ENCODE measurements around the gene TNFRSF13B. TPM values are rescaled to one million over a fixed set of nuclear protein-coding genes. Genes with fewer than 3 reads are reported as not detected.
"Not testable (repeated sequence)": the region's sequence is repeated elsewhere in the genome, so short reads cannot be mapped to it uniquely, and the experiment has no call there.

The TNFRSF13B gene
- total RNA-seq, 3 donors from 2014 or later, result 0.38 to 1.4 (median 0.98) TPM

DNA sequence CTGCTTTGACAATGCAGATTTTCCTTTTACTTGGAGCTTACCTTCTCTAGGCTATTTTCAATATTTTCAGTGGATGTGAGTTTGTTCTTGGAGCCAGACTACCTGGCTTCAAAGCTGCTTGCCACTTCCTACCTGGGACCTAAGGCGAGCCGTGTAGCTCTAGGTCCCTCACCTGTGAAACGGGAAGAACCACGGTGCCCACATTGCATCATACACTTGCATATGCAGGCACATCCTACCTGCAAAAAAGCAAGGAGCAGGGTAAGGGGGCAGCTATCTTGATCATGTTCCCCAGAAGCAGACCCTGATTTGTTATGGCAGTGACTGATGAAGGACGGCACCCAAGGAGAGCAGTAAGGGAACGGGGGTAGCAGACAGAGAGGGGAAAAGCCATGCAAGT is 43.3 kb upstream of the TNFRSF13B start:
- H3K4me1 ChIP-seq (ENCODE audit: low read depth), result no peaks in the 10 kb centered on the region
- no peak for TF ChIP-seq CTCF (IDR thresholded peaks at IDR 0.05)
- no peaks in the 10 kb centered on the region for H3K9me3 ChIP-seq
- H3K4me3 ChIP-seq, result no peak overlapping the region
- H3K36me3 ChIP-seq (ENCODE audit: low read depth), result no peaks in the 10 kb centered on the region
- no peak for ATAC-seq
- no peak for DNase-seq
- intact Hi-C loops (cut with DNase I, micrococcal nuclease), result no loop called here

- H3K4me3 ChIP-seq; DNase-seq; H3K36me3 ChIP-seq (ENCODE audit: low read depth); intact Hi-C loops (cut with DNase I, micrococcal nuclease); H3K4me1 ChIP-seq (ENCODE audit: low read depth); ATAC-seq; H3K9me3 ChIP-seq: not testable (repeated sequence)
These were observed 42.8 kb upstream of the TNFRSF13B start for GRCh38 chr17:17014748-17015124.

GRCh38 chr17:17013828-17014747 is 42.2 kb upstream of the TNFRSF13B start:
- H3K9me3 ChIP-seq; H3K4me1 ChIP-seq (ENCODE audit: low read depth); H3K36me3 ChIP-seq (ENCODE audit: low read depth); intact Hi-C loops (cut with DNase I, micrococcal nuclease); ATAC-seq; H3K4me3 ChIP-seq: not testable (repeated sequence)
- DNase-seq, result peak in 2 of 3 donors; percentile 11 to 27

DNA sequence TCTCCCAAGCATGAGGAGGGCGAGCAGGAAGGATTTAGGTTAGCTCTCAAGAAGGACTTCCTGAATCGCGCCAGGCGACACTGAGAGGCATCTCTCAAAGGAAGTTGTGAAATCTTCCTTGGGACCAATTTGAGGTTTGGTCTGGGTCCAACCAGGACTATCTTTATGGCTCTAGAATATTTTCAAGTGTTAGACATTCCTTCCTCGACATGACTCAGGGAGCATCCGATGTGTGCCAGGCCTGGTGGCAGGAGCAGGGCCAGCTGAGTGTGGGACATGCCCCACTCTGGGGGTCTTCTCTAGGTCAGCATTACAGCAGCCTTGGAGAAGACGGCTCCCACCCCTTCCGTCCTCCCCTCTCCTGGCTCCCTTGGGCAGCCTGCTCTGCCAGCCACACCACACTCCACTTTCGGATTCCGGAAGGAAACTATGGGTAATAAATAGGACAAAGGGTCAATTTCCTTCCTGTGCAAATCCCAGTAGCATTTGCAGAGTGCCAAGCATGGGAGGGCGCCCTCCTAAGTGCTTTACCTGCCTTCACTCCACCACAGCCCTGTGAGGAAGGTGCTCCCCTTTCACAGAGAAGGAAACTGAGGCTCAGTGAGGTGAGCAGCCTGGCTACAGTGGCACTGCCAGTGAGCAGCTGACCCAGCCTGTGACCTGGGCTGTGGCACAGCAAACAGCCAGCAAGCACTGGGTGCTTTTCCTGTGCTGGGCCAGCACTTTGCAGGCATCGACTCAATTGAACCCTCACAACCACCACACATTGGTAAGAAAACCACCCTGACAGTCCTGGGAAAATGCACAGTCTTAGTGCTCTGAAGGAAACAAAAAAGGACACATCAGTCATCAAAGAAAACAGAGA is 39.4 kb upstream of the TNFRSF13B start:
- H3K9me3 ChIP-seq; H3K4me1 ChIP-seq (ENCODE audit: low read depth); H3K36me3 ChIP-seq (ENCODE audit: low read depth); H3K4me3 ChIP-seq; intact Hi-C loops (cut with DNase I, micrococcal nuclease): not testable (repeated sequence)
- ATAC-seq, result peak; percentile 77
- DNase-seq, result peak; percentile 39 to 57 (median 42)

DNA sequence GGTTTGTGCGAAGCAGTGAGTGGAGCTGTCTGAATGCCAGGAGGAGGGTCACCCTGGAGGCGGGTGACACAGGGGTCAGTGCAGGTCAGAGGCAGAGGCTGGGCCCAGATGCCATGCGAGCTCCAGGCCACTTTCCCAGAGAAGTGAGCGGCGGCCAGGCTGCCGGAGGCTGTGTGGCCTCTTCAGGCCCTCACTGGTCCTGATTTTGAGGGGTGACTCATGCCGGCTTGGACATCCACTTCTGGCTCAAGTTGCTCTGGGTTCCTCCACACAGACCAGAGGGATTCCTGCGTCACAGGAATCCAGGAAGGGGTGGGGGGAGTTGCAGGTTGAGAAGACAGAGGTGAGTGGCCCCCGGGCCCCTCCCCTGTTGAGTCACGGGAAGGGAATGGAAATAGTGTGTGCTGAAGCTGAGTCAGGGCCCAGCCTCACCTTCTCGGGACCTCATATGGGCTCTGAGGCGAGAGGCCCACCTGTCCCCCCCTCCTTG is 38.7 kb upstream of the TNFRSF13B start:
- H3K4me1 ChIP-seq (ENCODE audit: low read depth); intact Hi-C loops (cut with DNase I, micrococcal nuclease); H3K9me3 ChIP-seq; H3K4me3 ChIP-seq; H3K36me3 ChIP-seq (ENCODE audit: low read depth): not testable (repeated sequence)
- DNase-seq (peak in 2 of 3 donors; percentile 31 to 47), ATAC-seq (peak; percentile 69)

DNA sequence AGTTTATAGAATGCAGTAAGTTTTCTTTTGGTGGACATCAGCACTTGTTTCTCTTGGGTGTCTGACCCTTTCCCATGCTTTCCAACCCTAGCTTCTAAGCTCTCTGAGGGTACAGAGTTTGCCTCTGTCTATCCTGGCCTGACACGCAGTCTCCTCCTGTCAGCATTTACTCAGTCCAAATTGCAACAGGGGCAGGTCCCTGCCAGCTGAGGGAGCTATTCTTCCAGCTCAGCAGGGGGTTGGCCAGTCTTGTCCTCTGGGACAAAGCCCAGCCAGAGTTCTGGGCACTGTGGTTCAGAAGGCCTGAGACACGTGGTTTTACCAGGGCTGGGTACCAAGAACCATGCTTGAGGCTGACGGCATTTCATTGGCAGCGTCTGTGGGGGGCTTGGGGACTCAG is 38.1 kb upstream of the TNFRSF13B start:
- not testable (repeated sequence) for H3K4me3 ChIP-seq; H3K9me3 ChIP-seq; H3K36me3 ChIP-seq (ENCODE audit: low read depth); H3K4me1 ChIP-seq (ENCODE audit: low read depth)
- intact Hi-C loops (cut with DNase I, micrococcal nuclease), result loop anchor here in 1 of 2 donors (10.0 kb wide), 1 partner anchor 135 kb away; no protein-coding TSS in a partner anchor
- peak; percentile 62 for ATAC-seq
- peak in 1 of 3 donors; percentile 14 for DNase-seq

GRCh38 chr17:17008621-17009397 is 36.9 kb upstream of the TNFRSF13B start:
- not testable (repeated sequence) for H3K4me3 ChIP-seq; H3K4me1 ChIP-seq (ENCODE audit: low read depth); ATAC-seq; H3K36me3 ChIP-seq (ENCODE audit: low read depth); H3K9me3 ChIP-seq
- DNase-seq, result peak in 1 of 3 donors; percentile 14
- intact Hi-C loops (cut with DNase I, micrococcal nuclease), result loop anchor here in 1 of 2 donors (10.0 kb wide), 1 partner anchor 136 kb away; no protein-coding TSS in a partner anchor

- H3K4me1 ChIP-seq (ENCODE audit: low read depth); H3K9me3 ChIP-seq; ATAC-seq; H3K4me3 ChIP-seq; H3K36me3 ChIP-seq (ENCODE audit: low read depth): not testable (repeated sequence)
- intact Hi-C loops (cut with DNase I, micrococcal nuclease), result loop anchor here in 1 of 2 donors (10.0 kb wide), 1 partner anchor 137 kb away; no protein-coding TSS in a partner anchor
- DNase-seq, result peak in 2 of 3 donors; percentile 11 to 25
These were observed 36.0 kb upstream of the TNFRSF13B start for GRCh38 chr17:17007891-17008290.

DNA sequence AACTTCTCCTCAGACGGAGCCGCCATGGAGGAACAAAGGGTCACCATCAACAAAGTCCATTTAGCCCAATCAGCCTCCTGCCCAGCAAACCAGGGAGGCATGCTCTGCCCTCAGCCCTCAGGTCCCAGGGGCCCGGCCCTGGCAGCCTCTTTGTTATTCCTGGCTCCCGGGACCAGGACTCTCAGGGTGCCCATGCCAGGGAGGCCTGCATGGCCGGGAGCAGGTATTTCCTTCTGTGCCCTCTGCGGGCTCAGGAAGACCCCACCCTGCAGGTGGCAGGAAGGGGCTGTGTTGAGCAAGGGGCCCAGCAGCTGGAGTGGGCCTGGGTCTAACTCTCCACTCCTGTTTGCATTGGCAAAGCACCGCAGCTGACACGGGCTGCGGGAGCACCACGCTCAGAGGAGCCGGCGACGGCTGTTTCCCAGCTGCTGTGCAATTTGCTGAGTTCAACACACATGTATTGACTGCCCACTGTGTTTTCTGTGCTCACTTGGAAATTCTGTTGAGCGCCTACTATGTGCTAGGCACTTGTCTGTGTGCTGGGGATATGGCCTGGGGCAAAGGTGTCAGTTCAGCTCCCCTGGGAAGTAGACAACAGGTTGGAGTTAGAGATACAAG is 33.2 kb upstream of the TNFRSF13B start:
- H3K36me3 ChIP-seq (ENCODE audit: low read depth); H3K9me3 ChIP-seq; ATAC-seq; H3K4me1 ChIP-seq (ENCODE audit: low read depth); H3K4me3 ChIP-seq: not testable (repeated sequence)
- intact Hi-C loops (cut with DNase I, micrococcal nuclease), result loop anchor here in 1 of 2 donors (10.0 kb wide), 1 partner anchor 140 kb away; no protein-coding TSS in a partner anchor
- DNase-seq, result peak in 2 of 3 donors; percentile 6 to 26

Measured in mucosa of descending colon (tissue), 3 donors.